ENCODE measurements around the gene KRTAP5-1. TPM values are rescaled to one million over a fixed set of nuclear protein-coding genes. Genes with fewer than 3 reads are reported as not detected.

Gene KRTAP5-1
- total and polyA plus RNA-seq, 12 donors: 0.10 TPM; not detected in 11

DNA sequence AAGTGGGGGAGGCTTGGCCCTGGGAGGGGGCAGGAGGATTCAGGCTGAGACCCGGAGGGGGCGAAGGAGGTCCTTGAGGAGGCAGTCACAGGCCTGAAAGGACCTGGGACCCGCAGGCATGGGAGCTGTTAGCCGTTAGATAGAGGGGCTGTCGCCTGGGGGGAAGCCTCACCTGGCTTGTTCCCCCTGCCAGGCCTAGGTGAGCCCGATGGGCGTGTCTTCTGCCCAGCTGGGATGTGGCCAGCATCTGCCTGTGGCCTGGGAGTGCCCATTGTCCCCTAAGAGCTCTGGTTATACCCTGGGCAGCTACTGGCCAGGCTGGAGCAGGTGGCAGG is 11.2 kb downstream of the KRTAP5-1 start:
- DNase-seq: peak in 2 of 7 donors; percentile 44 to 76
- intact Hi-C loops (cut with DNase I): loop anchor here (2.0 kb wide), 1 partner anchor 27 kb away; no protein-coding TSS in a partner anchor
- peaks cover 0 to 5% of the 10 kb centered on the region in 2 donors for H3K4me1 ChIP-seq (replicated peaks in 1 of 2)
- no peak overlapping the region for H3K4me3 ChIP-seq
- TF ChIP-seq POLR2A (IDR thresholded peaks at IDR 0.05): no peak
- TF ChIP-seq, protein P1, sequence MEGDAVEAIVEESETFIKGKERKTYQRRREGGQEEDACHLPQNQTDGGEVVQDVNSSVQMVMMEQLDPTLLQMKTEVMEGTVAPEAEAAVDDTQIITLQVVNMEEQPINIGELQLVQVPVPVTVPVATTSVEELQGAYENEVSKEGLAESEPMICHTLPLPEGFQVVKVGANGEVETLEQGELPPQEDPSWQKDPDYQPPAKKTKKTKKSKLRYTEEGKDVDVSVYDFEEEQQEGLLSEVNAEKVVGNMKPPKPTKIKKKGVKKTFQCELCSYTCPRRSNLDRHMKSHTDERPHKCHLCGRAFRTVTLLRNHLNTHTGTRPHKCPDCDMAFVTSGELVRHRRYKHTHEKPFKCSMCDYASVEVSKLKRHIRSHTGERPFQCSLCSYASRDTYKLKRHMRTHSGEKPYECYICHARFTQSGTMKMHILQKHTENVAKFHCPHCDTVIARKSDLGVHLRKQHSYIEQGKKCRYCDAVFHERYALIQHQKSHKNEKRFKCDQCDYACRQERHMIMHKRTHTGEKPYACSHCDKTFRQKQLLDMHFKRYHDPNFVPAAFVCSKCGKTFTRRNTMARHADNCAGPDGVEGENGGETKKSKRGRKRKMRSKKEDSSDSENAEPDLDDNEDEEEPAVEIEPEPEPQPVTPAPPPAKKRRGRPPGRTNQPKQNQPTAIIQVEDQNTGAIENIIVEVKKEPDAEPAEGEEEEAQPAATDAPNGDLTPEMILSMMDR (IDR thresholded peaks at IDR 0.05): no peak
- peaks cover 18% of the 10 kb centered on the region for H3K27me3 ChIP-seq
- H3K9me3 ChIP-seq (replicated peaks in 1 of 3): no peaks in the 10 kb centered on the region
- H3K36me3 ChIP-seq (replicated peaks in 1 of 2): no peaks in the 10 kb centered on the region
- H3K27ac ChIP-seq: peak overlapping the region in 1 of 5 donors; percentile 75
- WGBS, 4 donors: 14 to 27% methylated on average over 7 of the region's 7 CpGs; no CpG with 5 or more reads in 2 of the 4 donors

DNA sequence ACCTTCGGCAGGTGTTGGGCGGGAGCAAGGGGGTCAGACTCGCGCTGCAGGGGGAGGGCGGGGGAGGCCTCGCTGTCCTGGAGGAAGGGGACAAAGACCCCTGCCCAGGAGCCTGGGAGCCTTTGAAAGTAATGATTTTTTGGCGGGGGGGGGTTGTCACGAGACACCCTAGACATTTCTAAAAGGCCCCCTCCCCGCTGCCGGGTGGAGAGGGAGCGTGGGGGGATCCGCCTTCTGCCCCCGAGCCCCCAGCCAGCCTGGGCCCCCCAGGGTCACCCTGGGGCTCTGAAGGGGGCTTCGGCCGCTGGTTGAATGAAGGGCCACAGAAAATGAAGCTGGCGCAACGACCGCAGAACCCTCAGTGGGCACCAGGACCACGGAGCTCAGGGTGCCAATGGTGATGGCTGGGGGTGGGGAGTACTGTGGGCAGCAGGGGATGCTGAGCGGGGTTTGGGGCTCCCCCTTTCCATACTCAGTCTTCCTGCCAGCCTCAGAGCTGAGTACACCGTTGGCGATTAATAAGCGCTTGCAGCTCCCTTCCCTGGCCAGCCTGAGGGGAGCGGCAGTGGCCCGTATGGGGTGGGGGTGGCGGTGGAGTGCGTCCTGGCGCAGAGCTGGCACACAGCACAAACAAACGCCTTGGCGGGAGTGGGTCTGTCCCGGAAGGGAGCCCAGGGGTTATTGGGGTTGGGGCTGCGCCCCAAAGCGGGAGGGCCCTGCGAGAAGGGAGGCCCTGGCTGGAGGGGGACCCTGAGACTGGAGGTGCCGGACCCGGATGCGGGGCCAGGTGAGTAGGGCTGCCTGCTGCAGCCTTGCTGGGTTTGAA is 11.8 kb downstream of the KRTAP5-1 start:
- peak overlapping the region in 1 of 4 donors; percentile 52 for H3K4me3 ChIP-seq
- peak overlapping the region in 1 of 5 donors; percentile 75 for H3K27ac ChIP-seq
- 6 to 11% (median 7%) methylated on average over 11 to 36 of the region's 37 CpGs for WGBS, 4 donors
- no peaks in the 10 kb centered on the region for H3K36me3 ChIP-seq (replicated peaks in 1 of 2)
- no peaks in the 10 kb centered on the region for H3K9me3 ChIP-seq (replicated peaks in 1 of 3)
- TF ChIP-seq POLR2A (IDR thresholded peaks at IDR 0.05): no peak
- TF ChIP-seq, protein P1 (IDR thresholded peaks at IDR 0.05): no peak
- peak in 3 of 7 donors; percentile 13 to 62 (median 42) for DNase-seq
- H3K27me3 ChIP-seq: peaks cover 18% of the 10 kb centered on the region
- peaks cover 0 to 5% of the 10 kb centered on the region in 2 donors for H3K4me1 ChIP-seq (replicated peaks in 1 of 2)
- intact Hi-C loops (cut with DNase I): no loop called here

DNA sequence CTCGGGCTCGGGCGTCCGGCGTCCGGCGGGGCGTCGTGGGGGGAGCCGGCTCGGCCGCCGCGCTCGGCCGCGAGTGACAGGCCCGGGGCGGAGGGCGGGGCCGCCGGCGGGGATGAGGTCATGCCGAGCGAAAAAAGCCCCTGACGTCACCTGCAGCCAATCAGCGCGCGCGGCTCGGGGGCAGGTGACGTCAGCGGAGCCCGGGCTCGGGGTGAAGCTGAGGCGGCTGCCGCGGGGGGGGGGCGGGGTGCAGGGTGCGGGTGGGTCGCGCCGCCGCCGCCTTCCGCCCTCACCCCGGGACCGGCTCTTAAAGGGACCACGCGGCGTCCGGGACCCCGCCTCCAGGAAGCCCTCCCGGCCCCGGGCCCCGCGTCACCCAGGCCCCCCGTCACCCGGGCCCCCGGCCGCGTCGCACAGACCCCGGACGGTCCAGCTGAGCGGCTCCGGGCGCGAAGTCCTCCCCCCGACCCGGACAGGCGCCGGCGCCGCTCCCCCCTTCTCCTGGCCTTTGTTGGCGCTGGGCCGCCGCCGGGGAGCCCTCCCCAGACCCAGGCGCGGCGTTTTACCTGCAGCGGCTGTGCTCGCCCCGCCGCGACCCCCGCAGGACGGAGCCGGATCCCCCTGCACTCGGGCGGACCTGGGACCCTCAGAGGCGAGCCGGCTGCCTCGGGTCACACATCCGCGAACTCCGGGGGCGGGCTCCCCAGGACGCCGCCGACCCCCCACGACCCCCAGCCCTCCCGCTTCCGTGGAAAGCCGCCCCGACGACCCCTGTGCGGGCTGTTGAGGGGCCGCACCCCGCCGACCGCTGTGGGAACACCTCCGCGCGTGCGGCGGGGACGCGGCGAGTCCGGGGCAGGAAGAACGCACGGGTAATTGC is 12.6 kb downstream of the KRTAP5-1 start, which contains the start of gene DUSP8:
DUSP8 (minus strand) TSS at position 75 of the 880 bp plus-strand sequence. CDS start 6,445 bp downstream, outside the sequence.
- intact Hi-C loops (cut with DNase I): no loop called here
- H3K36me3 ChIP-seq (replicated peaks in 1 of 2): no peaks in the 10 kb centered on the region
- peak in 1 of 2 donors; percentile 35 for TF ChIP-seq POLR2A (IDR thresholded peaks at IDR 0.05)
- TF ChIP-seq, protein P1 (IDR thresholded peaks at IDR 0.05): no peak
- WGBS, 4 donors: 1 to 2% methylated on average over 96 to 121 of the region's 124 CpGs; no CpG with 5 or more reads in 2 of the 4 donors
- peaks cover 0 to 5% of the 10 kb centered on the region in 2 donors for H3K4me1 ChIP-seq (replicated peaks in 1 of 2)
- H3K27ac ChIP-seq: peak within 1 kb of the TSS in 2 of 5 donors; percentile 45 to 75
- peaks cover 18% of the 10 kb centered on the region for H3K27me3 ChIP-seq
- H3K4me3 ChIP-seq: peak within 1 kb of the TSS in 1 of 4 donors; percentile 60
- peak; percentile 80 to 94 (median 89) for DNase-seq
- H3K9me3 ChIP-seq (replicated peaks in 1 of 3): no peaks in the 10 kb centered on the region

DNA sequence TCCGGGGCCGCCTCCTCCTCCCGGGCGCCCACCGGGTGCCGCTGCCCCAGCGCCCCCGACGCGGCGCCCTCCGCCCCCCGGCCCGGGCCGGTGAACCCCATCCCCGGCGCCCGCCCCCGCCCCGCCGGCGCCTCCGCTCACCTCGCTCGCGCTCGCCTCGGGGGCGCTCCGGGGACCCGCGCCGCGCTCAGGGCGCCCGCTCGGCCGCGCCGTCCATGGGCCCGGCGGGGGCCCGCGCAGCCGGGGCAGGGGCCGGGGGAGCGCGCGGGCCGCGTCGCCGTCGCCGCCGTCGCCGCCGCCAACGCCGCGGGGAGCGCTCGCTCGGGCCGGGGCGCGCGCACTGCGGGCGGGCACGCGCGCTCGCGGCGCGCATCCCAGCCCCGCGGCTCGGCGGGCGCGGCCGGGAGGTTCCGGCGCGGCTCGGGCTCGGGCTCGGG is 13.3 kb downstream of the KRTAP5-1 start:
- intact Hi-C loops (cut with DNase I): no loop called here
- Histone ChIP-seq H3K36me3 (replicated peaks in 1 of 2) (no peaks in the 10 kb centered on the region), H3K4me1 (replicated peaks in 1 of 2) (peaks cover 0 to 5% of the 10 kb centered on the region in 2 donors), H3K27ac (peak overlapping the region in 2 of 5 donors; percentile 29 to 74), H3K4me3 (peak overlapping the region in 1 of 4 donors; percentile 60), H3K27me3 (peaks cover 18% of the 10 kb centered on the region), H3K9me3 (replicated peaks in 1 of 3) (no peaks in the 10 kb centered on the region)
- no peak for TF ChIP-seq POLR2A (IDR thresholded peaks at IDR 0.05)
- TF ChIP-seq, protein P1 (IDR thresholded peaks at IDR 0.05): no peak
- no peak for DNase-seq
- WGBS, 4 donors: 1% methylated on average over 67 to 89 of the region's 91 CpGs; no CpG with 5 or more reads in 2 of the 4 donors

Measured in adrenal gland (tissue), 12 donors.